ENCODE measurements around the gene GRK5. TPM values are rescaled to one million over a fixed set of nuclear protein-coding genes. Genes with fewer than 3 reads are reported as not detected.
A peak's percentile ranks its signal among the peaks of the same experiment; 100 is the strongest.

GRK5 gene
- total and polyA plus RNA-seq, 8 donors: 34.6 to 60.8 (median 54.5) TPM

- Histone ChIP-seq H3K27me3 (peaks cover 0 to 10% of the 10 kb centered on the region in 2 donors), H3K4me3 (no peak overlapping the region), H3K27ac (peak overlapping the region in 1 of 2 donors; percentile 48), H3K9me3 (no peaks in the 10 kb centered on the region), H3K36me3 (no peaks in the 10 kb centered on the region), H3K4me1 (no peaks in the 10 kb centered on the region)
- intact Hi-C loops (cut with DNase I): no loop called here
- TF ChIP-seq CTCF (IDR thresholded peaks at IDR 0.05): no peak
- no peak for ATAC-seq
- DNase-seq: no peak
Measured at GRCh38 chr10:119483001-119483400, 275.6 kb downstream of the GRK5 start.

- Histone ChIP-seq H3K9me3 (no peaks in the 10 kb centered on the region), H3K4me1 (no peaks in the 10 kb centered on the region), H3K27me3 (peaks cover 0 to 10% of the 10 kb centered on the region in 2 donors), H3K4me3 (no peak overlapping the region), H3K27ac (peak overlapping the region in 1 of 2 donors; percentile 48), H3K36me3 (no peaks in the 10 kb centered on the region)
- intact Hi-C loops (cut with DNase I): no loop called here
- DNase-seq (no peak), ATAC-seq (no peak)
- TF ChIP-seq CTCF (IDR thresholded peaks at IDR 0.05): no peak
Measured at GRCh38 chr10:119483839-119484238, 276.5 kb downstream of the GRK5 start.

GRCh38 chr10:119488675-119489074 lies 281.3 kb downstream of the GRK5 start:
- TF ChIP-seq CTCF (IDR thresholded peaks at IDR 0.05): no peak
- no peak for ATAC-seq

GRCh38 chr10:119489991-119490326 lies 282.6 kb downstream of the GRK5 start:
- no peak for ATAC-seq
- no peaks in the 10 kb centered on the region for H3K36me3 ChIP-seq
- H3K4me1 ChIP-seq: peaks cover 2 to 15% of the 10 kb centered on the region in 2 donors
- intact Hi-C loops (cut with DNase I): no loop called here
- H3K27me3 ChIP-seq: no peaks in the 10 kb centered on the region
- DNase-seq: no peak
- no peak for TF ChIP-seq CTCF (IDR thresholded peaks at IDR 0.05)
- H3K4me3 ChIP-seq: no peak overlapping the region
- H3K27ac ChIP-seq: no peak overlapping the region
- H3K9me3 ChIP-seq: no peaks in the 10 kb centered on the region

More at GRCh38 chr10:119488675-119489074, 281.3 kb downstream of the GRK5 start:
- Histone ChIP-seq H3K27me3 (no peaks in the 10 kb centered on the region), H3K9me3 (no peaks in the 10 kb centered on the region), H3K4me1 (peaks cover 2 to 11% of the 10 kb centered on the region in 2 donors), H3K36me3 (no peaks in the 10 kb centered on the region), H3K27ac (no peak overlapping the region), H3K4me3 (no peak overlapping the region)
- intact Hi-C loops (cut with DNase I): no loop called here
- DNase-seq: no peak

- H3K27ac ChIP-seq: no peak overlapping the region
- ATAC-seq: no peak
- intact Hi-C loops (cut with DNase I): no loop called here
- no peaks in the 10 kb centered on the region for H3K27me3 ChIP-seq
- no peaks in the 10 kb centered on the region for H3K36me3 ChIP-seq
- no peak overlapping the region for H3K4me3 ChIP-seq
- DNase-seq: no peak
- H3K9me3 ChIP-seq: no peaks in the 10 kb centered on the region
- H3K4me1 ChIP-seq: peaks cover 2 to 15% of the 10 kb centered on the region in 2 donors
- no peak for TF ChIP-seq CTCF (IDR thresholded peaks at IDR 0.05)
Measured at GRCh38 chr10:119491966-119492757, 284.8 kb downstream of the GRK5 start.

Measured in left lung (tissue), 10 donors.